Activated CD8-positive, alpha-beta memory T cell treated with anti-CD3 and anti-CD28 coated beads, Interleukin-2, amount 10 ng/mL, durations not matched to agents 7 days and 5 days (primary cell): ENCODE results near the gene SYT5. TPM values are rescaled to one million over a fixed set of nuclear protein-coding genes. Genes with fewer than 3 reads are reported as not detected.
"Not testable (repeated sequence)": the region's sequence is repeated elsewhere in the genome, so short reads cannot be mapped to it uniquely, and the experiment has no call there.

Experiments used
- ATAC-seq: fragments of 150-1000 bp; cut with Tn5 transposase; one replicate; pipeline ENCODE4 v1.10.0; 2021; ENCODE audit warnings: moderate library complexity
- CTCF ChIA-PET: fragments of 350-600 bp; sonication (Branson Sonifier 250); formaldehyde crosslinking; loops from one replicate; lab custom pipeline; 2021; ENCODE audit warnings: antibody characterized with exemption; lab: Charles Lee
- DNase-seq: peaks from one replicate; pipeline ENCODE4 v3.0.0-alpha.2; 2020
- H3K27ac Mint-ChIP-seq: one replicate; pipeline ENCODE4 v1.8.0; 2021; ENCODE audit warnings: mild to moderate bottlenecking, mixed read lengths
- H3K27me3 Mint-ChIP-seq: one replicate; pipeline ENCODE4 v1.8.0; 2021; ENCODE audit warnings: mixed read lengths
- H3K36me3 Mint-ChIP-seq: one replicate; pipeline ENCODE4 v1.8.0; 2021; ENCODE audit warnings: mild to moderate bottlenecking, mixed read lengths
- H3K4me1 Mint-ChIP-seq: one replicate; pipeline ENCODE4 v1.8.0; 2021; ENCODE audit warnings: mixed read lengths
- H3K4me3 Mint-ChIP-seq: one replicate; pipeline ENCODE4 v1.8.0; 2021; ENCODE audit warnings: mild to moderate bottlenecking, moderate library complexity, mixed read lengths
- H3K9me3 Mint-ChIP-seq: one replicate; pipeline ENCODE4 v1.8.0; 2022; ENCODE audit warnings: low read depth, mixed read lengths
- total RNA-seq, 2 experiments: library from RNA; stranded (reverse); gene quantifications; one replicate each; pipeline ENCODE4 v1.2.3, GENCODE V29; 2021

The SYT5 gene
- total RNA-seq, 2 experiments from 2014 or later, result not detected

- H3K36me3 Mint-ChIP-seq, result peaks cover 29% of the 10 kb centered on the region
- H3K27ac Mint-ChIP-seq, result no peak overlapping the region
- no peak overlapping the region for H3K4me3 Mint-ChIP-seq
- no peaks in the 10 kb centered on the region for H3K27me3 Mint-ChIP-seq
- DNase-seq (no peak), ATAC-seq (no peak)
- peaks cover 2% of the 10 kb centered on the region for H3K9me3 Mint-ChIP-seq
- CTCF ChIA-PET, result no interaction called here
- no peaks in the 10 kb centered on the region for H3K4me1 Mint-ChIP-seq
Observed at GRCh38 chr19:55223291-55224037, 43.4 kb upstream of the SYT5 start.

- Mint-ChIP-seq H3K9me3 (peaks cover 2% of the 10 kb centered on the region), H3K36me3 (peaks cover 19% of the 10 kb centered on the region), H3K4me1 (peaks cover 13% of the 10 kb centered on the region), H3K27ac (no peak overlapping the region), H3K4me3 (no peak overlapping the region), H3K27me3 (peaks cover 13% of the 10 kb centered on the region)
- CTCF ChIA-PET, result no interaction called here
- ATAC-seq (no peak), DNase-seq (no peak)
Observed at GRCh38 chr19:55220525-55220924, 40.4 kb upstream of the SYT5 start.

GRCh38 chr19:55216461-55217198, 36.5 kb upstream of the SYT5 start:
- peaks cover 14% of the 10 kb centered on the region for H3K36me3 Mint-ChIP-seq
- H3K4me1 Mint-ChIP-seq, result peaks cover 13% of the 10 kb centered on the region
- H3K27ac Mint-ChIP-seq, result no peak overlapping the region
- H3K27me3 Mint-ChIP-seq, result peaks cover 15% of the 10 kb centered on the region
- H3K9me3 Mint-ChIP-seq, result peaks cover 5% of the 10 kb centered on the region
- ATAC-seq, result peak; percentile 62
- CTCF ChIA-PET, result no interaction called here
- peak; percentile 66 for DNase-seq
- H3K4me3 Mint-ChIP-seq, result no peak overlapping the region

- peaks cover 4% of the 10 kb centered on the region for H3K9me3 Mint-ChIP-seq
- H3K4me1 Mint-ChIP-seq, result peaks cover 13% of the 10 kb centered on the region
- CTCF ChIA-PET, result no interaction called here
- H3K4me3 Mint-ChIP-seq, result no peak overlapping the region
- H3K36me3 Mint-ChIP-seq, result peaks cover 4% of the 10 kb centered on the region
- no peak overlapping the region for H3K27ac Mint-ChIP-seq
- ATAC-seq (no peak), DNase-seq (no peak)
- peaks cover 15% of the 10 kb centered on the region for H3K27me3 Mint-ChIP-seq
Observed at GRCh38 chr19:55213547-55213946, 33.5 kb upstream of the SYT5 start.

GRCh38 chr19:55212447-55212846, 32.4 kb upstream of the SYT5 start:
- Mint-ChIP-seq H3K27me3 (peaks cover 15% of the 10 kb centered on the region), H3K9me3 (peaks cover 4% of the 10 kb centered on the region), H3K4me3 (no peak overlapping the region), H3K36me3 (peaks cover 4% of the 10 kb centered on the region), H3K27ac (no peak overlapping the region), H3K4me1 (peaks cover 11% of the 10 kb centered on the region)
- CTCF ChIA-PET, result no interaction called here
- peak; percentile 64 for DNase-seq
- no peak for ATAC-seq

- ATAC-seq, result no peak
- H3K27ac Mint-ChIP-seq, result no peak overlapping the region
- H3K4me1 Mint-ChIP-seq, result peaks cover 4% of the 10 kb centered on the region
- DNase-seq, result no peak
- CTCF ChIA-PET, result no interaction called here
- H3K36me3 Mint-ChIP-seq, result peaks cover 4% of the 10 kb centered on the region
- H3K4me3 Mint-ChIP-seq, result no peak overlapping the region
- H3K27me3 Mint-ChIP-seq, result peaks cover 12% of the 10 kb centered on the region
- peaks cover 4% of the 10 kb centered on the region for H3K9me3 Mint-ChIP-seq
Observed at GRCh38 chr19:55209693-55210472, 29.8 kb upstream of the SYT5 start.

- Mint-ChIP-seq H3K9me3 (peaks cover 4% of the 10 kb centered on the region), H3K4me3 (no peak within 1 kb of the TSS), H3K27ac (no peak within 1 kb of the TSS), H3K4me1 (peaks cover 4% of the 10 kb centered on the region), H3K36me3 (peaks cover 4% of the 10 kb centered on the region), H3K27me3 (peaks cover 17% of the 10 kb centered on the region)
- CTCF ChIA-PET, result no interaction called here
- ATAC-seq (peak; percentile 32), DNase-seq (no peak)
Observed at GRCh38 chr19:55208880-55209692, 29.0 kb upstream of the SYT5 start, which contains the start of gene PTPRH. Gene PTPRH, minus strand, starts transcription at chr19:55209501. Its CDS starts 68 bp downstream, at chr19:55209433.

- H3K27me3 Mint-ChIP-seq, result peaks cover 27% of the 10 kb centered on the region
- peaks cover 4% of the 10 kb centered on the region for H3K4me1 Mint-ChIP-seq
- H3K36me3 Mint-ChIP-seq, result no peaks in the 10 kb centered on the region
- DNase-seq (peak; percentile 64), ATAC-seq (peak; percentile 88)
- CTCF ChIA-PET, result no interaction called here
- H3K4me3 Mint-ChIP-seq, result no peak overlapping the region
- no peak overlapping the region for H3K27ac Mint-ChIP-seq
- H3K9me3 Mint-ChIP-seq, result no peaks in the 10 kb centered on the region
Observed at GRCh38 chr19:55206664-55207500, 26.8 kb upstream of the SYT5 start.

GRCh38 chr19:55202199-55202598, 22.1 kb upstream of the SYT5 start:
- CTCF ChIA-PET, H3K4me1 Mint-ChIP-seq: not testable (repeated sequence)

GRCh38 chr19:55199620-55200204, 19.6 kb upstream of the SYT5 start:
- H3K4me1 Mint-ChIP-seq, result no peaks in the 10 kb centered on the region
- peaks cover 23% of the 10 kb centered on the region for H3K27me3 Mint-ChIP-seq
- no peaks in the 10 kb centered on the region for H3K9me3 Mint-ChIP-seq
- no peaks in the 10 kb centered on the region for H3K36me3 Mint-ChIP-seq
- DNase-seq (no peak), ATAC-seq (no peak)
- no peak overlapping the region for H3K4me3 Mint-ChIP-seq
- H3K27ac Mint-ChIP-seq, result no peak overlapping the region
- CTCF ChIA-PET, result interaction anchor here (0.7 kb wide), 1 partner anchor 40 kb away, joined by 4 read pairs; no protein-coding TSS in a partner anchor

More at GRCh38 chr19:55202199-55202598, 22.1 kb upstream of the SYT5 start:
- peaks cover 37% of the 10 kb centered on the region for H3K27me3 Mint-ChIP-seq
- not testable (repeated sequence) for H3K36me3 Mint-ChIP-seq, H3K9me3 Mint-ChIP-seq, ATAC-seq, DNase-seq, H3K4me3 Mint-ChIP-seq, H3K27ac Mint-ChIP-seq

- CTCF ChIA-PET, result interaction anchor here (1.0 kb wide), 1 partner anchor 305 kb away, joined by 3 read pairs; no protein-coding TSS in a partner anchor
- no peaks in the 10 kb centered on the region for H3K36me3 Mint-ChIP-seq
- H3K4me3 Mint-ChIP-seq, result no peak overlapping the region
- H3K27me3 Mint-ChIP-seq, result peaks cover 18% of the 10 kb centered on the region
- H3K9me3 Mint-ChIP-seq, result no peaks in the 10 kb centered on the region
- no peak overlapping the region for H3K27ac Mint-ChIP-seq
- H3K4me1 Mint-ChIP-seq, result no peaks in the 10 kb centered on the region
- no peak for DNase-seq
- no peak for ATAC-seq
Observed at GRCh38 chr19:55198651-55199050, 18.6 kb upstream of the SYT5 start.

- no peak overlapping the region for H3K27ac Mint-ChIP-seq
- peak; percentile 60 for ATAC-seq
Observed at GRCh38 chr19:55197528-55197927, 17.4 kb upstream of the SYT5 start.

More at GRCh38 chr19:55197528-55197927, 17.4 kb upstream of the SYT5 start:
- Mint-ChIP-seq H3K4me3 (no peak overlapping the region), H3K4me1 (no peaks in the 10 kb centered on the region), H3K36me3 (no peaks in the 10 kb centered on the region), H3K27me3 (peaks cover 16% of the 10 kb centered on the region), H3K9me3 (no peaks in the 10 kb centered on the region)
- CTCF ChIA-PET, result no interaction called here
- no peak for DNase-seq
